PC-3 (cell line): ENCODE data around the gene RNF150. TPM values are rescaled to one million over a fixed set of nuclear protein-coding genes. Genes with fewer than 3 reads are reported as not detected.

Experiments
- ATAC-seq: fragments of 200-7000 bp; cut with Tn5 transposase; 2 replicates; pipeline ENCODE4 v1.9.1; 2020; ENCODE audit warnings: mild to moderate bottlenecking, moderate library complexity
- BruUV-seq: library from RNA; stranded (reverse); fragments of 400-500 nt; replicated peaks from 2 replicates; lab custom pipeline; 2021; lab: Mats Ljungman, UMichigan
- CTCF ChIA-PET: fragments of 300-600 bp; sonication (Branson Sonifier 250); formaldehyde crosslinking; loops from one replicate; lab custom pipeline; 2022; ENCODE audit warnings: antibody characterized with exemption; lab: Charles Lee
- POLR2A ChIA-PET: fragments of 300-600 bp; sonication (Branson Sonifier 250); formaldehyde crosslinking; loops from one replicate; lab custom pipeline; 2022; ENCODE audit warnings: antibody characterized with exemption; ENCODE audit not compliant: unreplicated experiment; lab: Charles Lee
- DNase-seq: peaks from one replicate; pipeline ENCODE4 v3.0.0-alpha.2; 2015
- H2AFZ ChIP-seq: fragments of 300-600 bp; sonication (generic); 2 replicates; pipeline ENCODE4 v1.6.0; 2016; ENCODE audit warnings: antibody characterized with exemption, low read length
- H3F3A ChIP-seq: fragments of 300-600 bp; sonication (generic); one replicate; pipeline ENCODE4 v1.6.0; 2017; ENCODE audit warnings: antibody characterized with exemption, low read length, control low read depth, mild to moderate bottlenecking; ENCODE audit not compliant: unreplicated experiment
- H3K27ac ChIP-seq: fragments of 300-600 bp; sonication (generic); 2 replicates; pipeline ENCODE4 v1.5.1; 2016; ENCODE audit warnings: mild to moderate bottlenecking, low read length
- H3K27me3 ChIP-seq: fragments of 300-600 bp; sonication (generic); 2 replicates; pipeline ENCODE4 v1.6.1; 2016; ENCODE audit warnings: low read length, mixed read lengths
- H3K36me3 ChIP-seq: fragments of 300-600 bp; sonication (generic); 2 replicates; pipeline ENCODE4 v1.6.1; 2016; ENCODE audit warnings: low read depth, mixed run types, low read length, mixed read lengths
- H3K4me1 ChIP-seq: fragments of 300-600 bp; sonication (generic); 2 replicates; pipeline ENCODE4 v1.5.1; 2016; ENCODE audit warnings: low read length; ENCODE audit not compliant: insufficient read depth
- H3K4me2 ChIP-seq: fragments of 300-600 bp; sonication (generic); 2 replicates; pipeline ENCODE4 v1.6.0; 2016; ENCODE audit warnings: low read length
- H3K4me3 ChIP-seq: fragments of 300-600 bp; sonication (generic); 2 replicates; pipeline ENCODE4 v1.5.1; 2016; ENCODE audit warnings: mild to moderate bottlenecking, low read length, mixed read lengths
- H3K79me2 ChIP-seq: fragments of 300-600 bp; sonication (generic); 2 replicates; pipeline ENCODE4 v1.6.1; 2017; ENCODE audit warnings: low read length, mixed read lengths
- H3K9ac ChIP-seq: fragments of 300-600 bp; sonication (generic); 2 replicates; pipeline ENCODE4 v1.6.0; 2016; ENCODE audit warnings: mild to moderate bottlenecking, low read length
- H3K9me2 ChIP-seq: fragments of 300-600 bp; sonication (generic); replicated peaks from 2 replicates; pipeline ENCODE4 v1.6.1; 2016; ENCODE audit warnings: mixed run types, low read length, mixed read lengths
- H3K9me3 ChIP-seq: fragments of 300-600 bp; sonication (generic); 2 replicates; pipeline ENCODE4 v1.6.1; 2016; ENCODE audit warnings: low read length, mixed read lengths
- H4K20me1 ChIP-seq: fragments of 300-600 bp; sonication (generic); 2 replicates; pipeline ENCODE4 v1.6.1; 2016; ENCODE audit warnings: low read length, mixed read lengths
- EZH2 ChIP-seq: fragments of 300-600 bp; sonication (generic); IDR thresholded peaks from one replicate; pipeline ENCODE4 v1.6.1; 2017; ENCODE audit warnings: antibody characterized with exemption, mild to moderate bottlenecking, low read length; ENCODE audit not compliant: unreplicated experiment
- EZH2phosphoT487 ChIP-seq: fragments of 300-600 bp; sonication (generic); IDR thresholded peaks from 2 replicates; pipeline ENCODE4 v1.6.1; 2018; ENCODE audit warnings: mild to moderate bottlenecking, antibody characterized with exemption, low read length, borderline replicate concordance
- intact Hi-C: fragments of 100-400 bp; cut with micrococcal nuclease; formaldehyde crosslinking; loops from 2 replicates; pipeline ENCODE4 v1.9.0; 2023
- total RNA-seq: library from RNA; depleted of rRNA; stranded (reverse); fragments of >200 nt; gene quantifications from 2 replicates; pipeline ENCODE4 v1.2.3, GENCODE V29; 2014
- TF ChIP-seq, protein P1 (sequence below): fragments of 300-600 bp; sonication (generic); conservative IDR thresholded peaks from 2 replicates; pipeline ENCODE4 v1.5.1; 2017; ENCODE audit warnings: antibody characterized with exemption, low read depth, mild to moderate bottlenecking, low read length

The RNF150 gene
- total RNA-seq, 1 experiment from 2014 or later: 0.55 TPM

DNA sequence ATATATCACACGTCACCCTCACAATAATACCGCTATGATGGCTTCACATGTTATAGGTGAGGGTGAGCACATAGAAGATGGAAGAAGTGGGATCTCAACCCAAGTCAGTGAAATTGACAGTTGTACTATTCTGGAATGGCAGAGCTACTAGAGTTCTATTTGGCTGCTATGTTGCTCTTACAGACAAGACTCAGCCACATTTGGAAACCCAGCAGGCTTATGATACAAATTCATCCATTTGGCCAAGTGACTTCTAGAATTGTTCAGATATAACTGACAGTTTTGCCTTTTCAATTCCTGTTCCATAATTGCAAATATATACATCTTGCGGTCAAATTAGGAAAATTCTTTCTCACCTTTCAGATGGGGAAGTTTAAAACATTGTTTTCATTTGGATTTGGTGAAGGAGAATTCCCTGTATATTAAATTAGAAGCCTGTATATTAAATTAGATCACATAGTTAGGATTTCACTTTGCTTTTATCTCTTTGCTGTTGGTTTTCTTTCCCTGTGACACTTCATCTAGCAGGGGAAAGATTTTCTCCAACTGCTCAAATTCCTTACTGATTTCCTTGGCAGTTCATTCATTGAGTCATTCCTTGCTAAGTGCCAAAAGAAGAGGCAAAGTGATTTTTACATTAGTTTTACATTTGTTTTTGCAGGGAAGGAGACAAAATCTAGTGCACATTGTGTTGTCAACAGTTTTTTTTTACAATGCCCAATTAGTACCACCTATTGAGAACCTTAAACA is 256.5 kb downstream of the RNF150 start:
- Histone ChIP-seq H3K9me2 (no peaks in the 10 kb centered on the region), H3K9ac (no peak overlapping the region), H2AFZ (no peak overlapping the region), H3K79me2 (no peaks in the 10 kb centered on the region), H3K4me1 (no peaks in the 10 kb centered on the region), H3K4me2 (no peak overlapping the region), H3F3A (no peaks in the 10 kb centered on the region), H3K36me3 (no peaks in the 10 kb centered on the region), H4K20me1 (no peaks in the 10 kb centered on the region), H3K4me3 (no peak overlapping the region), H3K27ac (no peak overlapping the region), H3K27me3 (peaks cover 13% of the 10 kb centered on the region), H3K9me3 (no peaks in the 10 kb centered on the region)
- CTCF ChIA-PET: no interaction called here
- DNase-seq: no peak
- POLR2A ChIA-PET: no interaction called here
- TF ChIP-seq EZH2phosphoT487 (no peak), EZH2 (no peak)
- TF ChIP-seq, protein P1, sequence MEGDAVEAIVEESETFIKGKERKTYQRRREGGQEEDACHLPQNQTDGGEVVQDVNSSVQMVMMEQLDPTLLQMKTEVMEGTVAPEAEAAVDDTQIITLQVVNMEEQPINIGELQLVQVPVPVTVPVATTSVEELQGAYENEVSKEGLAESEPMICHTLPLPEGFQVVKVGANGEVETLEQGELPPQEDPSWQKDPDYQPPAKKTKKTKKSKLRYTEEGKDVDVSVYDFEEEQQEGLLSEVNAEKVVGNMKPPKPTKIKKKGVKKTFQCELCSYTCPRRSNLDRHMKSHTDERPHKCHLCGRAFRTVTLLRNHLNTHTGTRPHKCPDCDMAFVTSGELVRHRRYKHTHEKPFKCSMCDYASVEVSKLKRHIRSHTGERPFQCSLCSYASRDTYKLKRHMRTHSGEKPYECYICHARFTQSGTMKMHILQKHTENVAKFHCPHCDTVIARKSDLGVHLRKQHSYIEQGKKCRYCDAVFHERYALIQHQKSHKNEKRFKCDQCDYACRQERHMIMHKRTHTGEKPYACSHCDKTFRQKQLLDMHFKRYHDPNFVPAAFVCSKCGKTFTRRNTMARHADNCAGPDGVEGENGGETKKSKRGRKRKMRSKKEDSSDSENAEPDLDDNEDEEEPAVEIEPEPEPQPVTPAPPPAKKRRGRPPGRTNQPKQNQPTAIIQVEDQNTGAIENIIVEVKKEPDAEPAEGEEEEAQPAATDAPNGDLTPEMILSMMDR: no peak
- ATAC-seq: no peak
- intact Hi-C loops: no loop called here
- BruUV-seq: no TSS peak

DNA sequence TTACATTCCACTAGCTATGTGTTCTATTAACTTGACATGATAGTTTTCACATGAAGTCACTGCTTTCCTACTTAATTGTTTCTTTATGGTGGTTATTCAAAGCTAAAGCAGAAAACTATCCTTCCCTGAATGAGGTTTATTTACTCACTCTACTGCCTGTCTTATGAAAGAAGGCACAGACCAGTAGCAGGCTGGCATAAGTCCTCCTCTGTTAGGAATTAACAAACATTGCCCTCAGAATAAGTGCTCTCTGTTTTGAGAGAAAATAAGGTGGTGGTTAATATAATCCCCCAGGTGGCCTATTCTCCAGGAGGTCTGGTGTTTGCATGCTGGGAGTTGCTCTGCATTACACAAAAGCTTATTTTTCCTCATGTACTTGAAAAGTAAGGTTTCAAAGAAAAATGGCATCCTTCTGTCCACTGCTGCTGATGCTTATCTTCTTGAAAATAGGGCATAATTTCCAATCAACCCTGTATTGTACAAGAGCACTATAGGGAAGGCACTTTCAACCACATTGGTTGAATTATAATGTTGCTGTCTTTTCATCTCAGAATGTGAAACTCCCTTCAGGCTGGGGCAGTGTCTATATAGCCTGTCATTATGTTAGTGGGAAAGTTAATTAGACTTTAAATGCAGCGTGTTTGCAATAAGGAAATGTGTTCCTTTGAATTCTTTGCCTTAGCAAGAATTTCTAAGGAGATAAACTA is 257.4 kb downstream of the RNF150 start:
- Histone ChIP-seq H3K9me2 (no peaks in the 10 kb centered on the region), H3K4me1 (no peaks in the 10 kb centered on the region), H3K9ac (no peak overlapping the region), H4K20me1 (no peaks in the 10 kb centered on the region), H3K4me2 (no peak overlapping the region), H3K79me2 (no peaks in the 10 kb centered on the region), H3K9me3 (no peaks in the 10 kb centered on the region), H3K27ac (no peak overlapping the region), H3K27me3 (peaks cover 21% of the 10 kb centered on the region), H3K36me3 (no peaks in the 10 kb centered on the region), H3K4me3 (no peak overlapping the region), H3F3A (no peaks in the 10 kb centered on the region), H2AFZ (no peak overlapping the region)
- TF ChIP-seq, protein P1: no peak
- TF ChIP-seq EZH2 (no peak), EZH2phosphoT487 (no peak)
- POLR2A ChIA-PET: no interaction called here
- intact Hi-C loops: no loop called here
- CTCF ChIA-PET: no interaction called here
- no TSS peak for BruUV-seq
- ATAC-seq (no peak), DNase-seq (no peak)

DNA sequence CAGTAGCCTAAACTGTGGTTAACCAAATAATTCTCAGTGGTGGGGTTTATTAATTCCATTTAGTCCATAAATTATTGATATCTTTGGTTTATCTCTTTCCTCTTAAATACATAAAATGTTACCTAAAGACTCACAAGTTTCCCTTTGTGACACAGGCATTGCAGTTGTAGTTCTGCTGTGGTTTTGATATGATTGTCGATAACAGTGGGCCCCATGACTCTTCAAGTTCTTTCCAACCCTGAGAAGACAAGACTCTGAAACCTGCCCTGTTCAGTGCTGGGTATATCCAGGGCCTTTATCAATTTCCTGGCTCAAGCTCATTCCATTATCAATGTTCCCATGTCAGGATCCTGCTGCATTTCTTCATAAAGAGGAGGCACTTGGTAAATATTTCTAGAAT is 259.2 kb downstream of the RNF150 start:
- Histone ChIP-seq H3K9ac (no peak overlapping the region), H3K9me3 (no peaks in the 10 kb centered on the region), H3K27ac (no peak overlapping the region), H3K79me2 (no peaks in the 10 kb centered on the region), H3K36me3 (no peaks in the 10 kb centered on the region), H3K27me3 (peaks cover 35% of the 10 kb centered on the region), H3K4me2 (no peak overlapping the region), H3K4me3 (no peak overlapping the region), H2AFZ (no peak overlapping the region), H4K20me1 (no peaks in the 10 kb centered on the region), H3F3A (no peaks in the 10 kb centered on the region), H3K9me2 (no peaks in the 10 kb centered on the region), H3K4me1 (no peaks in the 10 kb centered on the region)
- DNase-seq (no peak), ATAC-seq (no peak)
- CTCF ChIA-PET: no interaction called here
- intact Hi-C loops: no loop called here
- TF ChIP-seq EZH2phosphoT487: no peak
- TF ChIP-seq, protein P1: no peak
- TF ChIP-seq EZH2: no peak
- BruUV-seq: no TSS peak
- POLR2A ChIA-PET: no interaction called here
